ENCODE data around the gene BPGM.

Gene BPGM

GRCh38 chr7:134646425-134647305 lies at the start of gene BPGM:
Gene BPGM, plus strand, starts transcription at chr7:134646853. Its CDS starts 14,655 bp downstream, at chr7:134661508.
- peak; percentile 100 for DNase-seq (ENCODE audit: low read depth in 2 of 2)

- no peak for DNase-seq (ENCODE audit: low read depth in 2 of 2)
These were observed 47.3 kb upstream of the BPGM start for GRCh38 chr7:134599371-134599770.

GRCh38 chr7:134601459-134601858 lies 45.2 kb upstream of the BPGM start:
- no peak for DNase-seq (ENCODE audit: low read depth in 2 of 2)

- no peak for DNase-seq (ENCODE audit: low read depth in 2 of 2)
These were observed 43.7 kb upstream of the BPGM start for GRCh38 chr7:134602881-134603451.

- DNase-seq (ENCODE audit: low read depth in 2 of 2): peak in 1 of 2 experiments; percentile 10
These were observed 40.4 kb upstream of the BPGM start for GRCh38 chr7:134605978-134606923.

GRCh38 chr7:134611611-134612151 lies 35.0 kb upstream of the BPGM start:
- no peak for DNase-seq (ENCODE audit: low read depth in 2 of 2)

GRCh38 chr7:134612197-134612596 lies 34.5 kb upstream of the BPGM start:
- DNase-seq (ENCODE audit: low read depth in 2 of 2): no peak

GRCh38 chr7:134613623-134614347 lies 32.9 kb upstream of the BPGM start:
- peak; percentile 89 to 91 for DNase-seq (ENCODE audit: low read depth in 2 of 2)

- DNase-seq (ENCODE audit: low read depth in 2 of 2): no peak
These were observed 30.0 kb upstream of the BPGM start for GRCh38 chr7:134616611-134617010.

GRCh38 chr7:134618756-134619530 lies 27.7 kb upstream of the BPGM start:
- DNase-seq (ENCODE audit: low read depth in 2 of 2): no peak

GRCh38 chr7:134619627-134620331 lies 26.9 kb upstream of the BPGM start:
- DNase-seq (ENCODE audit: low read depth in 2 of 2): peak; percentile 42 to 60

GRCh38 chr7:134622303-134622995 lies 24.2 kb upstream of the BPGM start:
- no peak for DNase-seq (ENCODE audit: low read depth in 2 of 2)

GRCh38 chr7:134623193-134623592 lies 23.5 kb upstream of the BPGM start:
- no peak for DNase-seq (ENCODE audit: low read depth in 2 of 2)

GRCh38 chr7:134625550-134625949 lies 21.1 kb upstream of the BPGM start:
- DNase-seq (ENCODE audit: low read depth in 2 of 2): peak; percentile 51 to 59

GRCh38 chr7:134627109-134627774 lies 19.4 kb upstream of the BPGM start:
- no peak for DNase-seq (ENCODE audit: low read depth in 2 of 2)

GRCh38 chr7:134627775-134628153 lies 18.9 kb upstream of the BPGM start:
- DNase-seq (ENCODE audit: low read depth in 2 of 2): no peak

GRCh38 chr7:134629445-134629844 lies 17.2 kb upstream of the BPGM start:
- DNase-seq (ENCODE audit: low read depth in 2 of 2): no peak

- DNase-seq (ENCODE audit: low read depth in 2 of 2): no peak
These were observed 16.4 kb upstream of the BPGM start for GRCh38 chr7:134630237-134630636.

GRCh38 chr7:134630893-134631292 lies 15.8 kb upstream of the BPGM start:
- no peak for DNase-seq (ENCODE audit: low read depth in 2 of 2)

Measured in fibroblast of skin of left biceps (primary cell).